ENCODE measurements around the gene KIF1B.

The KIF1B gene

GRCh38 chr1:10428984-10429383 is 218.6 kb downstream of the KIF1B start:
- H2AFZ ChIP-seq (ENCODE audit: low read depth) = no peak overlapping the region
- no peak for TF ChIP-seq CTCF (conservative IDR thresholded peaks at IDR 0.05; ENCODE audit: low read depth, low read length)
- no peak overlapping the region for H3K27ac ChIP-seq
- peaks cover 13% of the 10 kb centered on the region for H3K4me1 ChIP-seq (ENCODE audit: low read depth, poor library complexity, severe bottlenecking)
- no peak overlapping the region for H3K4me2 ChIP-seq
- H3K79me2 ChIP-seq (ENCODE audit: insufficient read depth, low read depth) = no peaks in the 10 kb centered on the region
- H4K20me1 ChIP-seq (ENCODE audit: insufficient read depth) = no peaks in the 10 kb centered on the region
- H3K27me3 ChIP-seq (ENCODE audit: insufficient read depth, low read depth) = no peaks in the 10 kb centered on the region
- no peaks in the 10 kb centered on the region for H3K36me3 ChIP-seq (ENCODE audit: insufficient read depth)
- no peak overlapping the region for H3K9ac ChIP-seq
- H3K4me3 ChIP-seq (IDR thresholded peaks at IDR 0.05; ENCODE audit: insufficient read depth, low read depth, low read length) = no peak overlapping the region

GRCh38 chr1:10429868-10430215 is 219.5 kb downstream of the KIF1B start:
- Histone ChIP-seq H3K36me3 (ENCODE audit: insufficient read depth) (no peaks in the 10 kb centered on the region), H2AFZ (ENCODE audit: low read depth) (peak overlapping the region; percentile 94), H3K4me3 (IDR thresholded peaks at IDR 0.05; ENCODE audit: insufficient read depth, low read depth, low read length) (no peak overlapping the region), H3K9ac (peak overlapping the region; percentile 73; the same call in 1 of the 2 replicates), H3K4me1 (ENCODE audit: low read depth, poor library complexity, severe bottlenecking) (peaks cover 13% of the 10 kb centered on the region), H3K27ac (no peak overlapping the region; the same call in 1 of the 2 replicates), H3K79me2 (ENCODE audit: insufficient read depth, low read depth) (no peaks in the 10 kb centered on the region), H4K20me1 (ENCODE audit: insufficient read depth) (no peaks in the 10 kb centered on the region), H3K4me2 (peak overlapping the region; percentile 91), H3K27me3 (ENCODE audit: insufficient read depth, low read depth) (no peaks in the 10 kb centered on the region)
- no peak for TF ChIP-seq CTCF (conservative IDR thresholded peaks at IDR 0.05; ENCODE audit: low read depth, low read length)

- H3K36me3 ChIP-seq (ENCODE audit: insufficient read depth) = no peaks in the 10 kb centered on the region
- peak within 1 kb of the TSS; percentile 73 for H3K9ac ChIP-seq
- no peaks in the 10 kb centered on the region for H3K27me3 ChIP-seq (ENCODE audit: insufficient read depth, low read depth)
- H4K20me1 ChIP-seq (ENCODE audit: insufficient read depth) = no peaks in the 10 kb centered on the region
- H3K4me1 ChIP-seq (ENCODE audit: low read depth, poor library complexity, severe bottlenecking) = peaks cover 13% of the 10 kb centered on the region
- H3K4me3 ChIP-seq (IDR thresholded peaks at IDR 0.05; ENCODE audit: insufficient read depth, low read depth, low read length) = peak within 1 kb of the TSS; percentile 62
- H2AFZ ChIP-seq (ENCODE audit: low read depth) = peak within 1 kb of the TSS; percentile 94
- peak; percentile 86 for TF ChIP-seq CTCF (conservative IDR thresholded peaks at IDR 0.05; ENCODE audit: low read depth, low read length)
- H3K4me2 ChIP-seq = peak within 1 kb of the TSS; percentile 91
- peak within 1 kb of the TSS; percentile 54; the same call in 1 of the 2 replicates for H3K27ac ChIP-seq
- no peaks in the 10 kb centered on the region for H3K79me2 ChIP-seq (ENCODE audit: insufficient read depth, low read depth)
Measured at GRCh38 chr1:10430216-10431069, 220.1 kb downstream of the KIF1B start, which contains the start of gene CENPS. Gene CENPS (plus strand): TSS chr1:10430433. CDS start chr1:10430518, 85 bp downstream.

Measured in KMS-11 (cell line).